Stomach smooth muscle (tissue), 2 donors: ENCODE measurements around the gene CADPS2.
A peak's percentile ranks its signal among the peaks of the same experiment; 100 is the strongest.

Source experiments
- H3K27ac ChIP-seq: one replicate; pipeline ENCODE4 v1.7.0; 2013; ENCODE audit warnings: mild to moderate bottlenecking, low read length, inconsistent platforms
- H3K27me3 ChIP-seq, 2 donors: one replicate each; pipeline ENCODE4 v1.7.0; 2013; ENCODE audit warnings: low read length in 2 of 2; ENCODE audit not compliant: insufficient read depth in 2 of 2, control insufficient read depth in 1 of 2
- H3K36me3 ChIP-seq, 2 donors: one replicate each; pipeline ENCODE4 v1.7.0; 2013; ENCODE audit warnings: low read length in 2 of 2; ENCODE audit not compliant: control insufficient read depth in 2 of 2, insufficient read depth in 2 of 2
- H3K4me1 ChIP-seq: one replicate; pipeline ENCODE4 v1.7.0; 2013; ENCODE audit warnings: low read length; ENCODE audit not compliant: control insufficient read depth, insufficient read depth
- H3K4me3 ChIP-seq, 2 donors: one replicate each; pipeline ENCODE4 v1.7.0; 2013; ENCODE audit warnings: low read length in 2 of 2
- H3K9ac ChIP-seq, 2 donors: one replicate each; pipeline ENCODE4 v1.7.0; 2013; ENCODE audit warnings: low read length in 2 of 2, mild to moderate bottlenecking in 1 of 2
- H3K9me3 ChIP-seq, 2 donors: one replicate each; pipeline ENCODE4 v1.7.0; 2013; ENCODE audit warnings: low read length in 2 of 2; ENCODE audit not compliant: control insufficient read depth in 2 of 2
- donor health status: healthy.
- donor health status: Pancreatic carcinoma.

The CADPS2 gene

DNA sequence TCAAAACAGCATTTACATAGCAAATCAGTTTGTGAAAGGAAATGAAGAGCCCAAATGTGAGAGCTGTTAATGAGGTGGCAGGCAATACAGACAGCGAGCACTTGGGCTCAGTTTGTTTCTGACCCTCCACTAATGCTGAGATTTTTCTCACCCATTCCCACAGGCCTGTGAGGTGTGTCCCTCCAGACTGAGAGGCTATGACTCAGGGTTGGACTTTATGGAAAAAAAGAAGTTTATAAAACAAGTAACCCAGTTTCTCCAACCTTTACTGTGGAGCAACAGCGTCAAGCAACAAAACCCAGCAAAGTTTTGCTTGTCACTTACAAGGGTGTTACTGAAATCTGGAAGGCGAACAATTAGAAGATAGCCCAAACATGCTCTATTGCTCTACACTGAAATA is 576.8 kb downstream of the CADPS2 start:
- peaks cover 81 to 90% of the 10 kb centered on the region in 2 donors for H3K27me3 ChIP-seq
- H3K4me1 ChIP-seq = peaks cover 27% of the 10 kb centered on the region
- H3K9ac ChIP-seq = no peak overlapping the region
- no peaks in the 10 kb centered on the region for H3K36me3 ChIP-seq
- H3K9me3 ChIP-seq = no peaks in the 10 kb centered on the region
- peak overlapping the region in 1 of 2 donors; percentile 68 for H3K4me3 ChIP-seq
- no peak overlapping the region for H3K27ac ChIP-seq

DNA sequence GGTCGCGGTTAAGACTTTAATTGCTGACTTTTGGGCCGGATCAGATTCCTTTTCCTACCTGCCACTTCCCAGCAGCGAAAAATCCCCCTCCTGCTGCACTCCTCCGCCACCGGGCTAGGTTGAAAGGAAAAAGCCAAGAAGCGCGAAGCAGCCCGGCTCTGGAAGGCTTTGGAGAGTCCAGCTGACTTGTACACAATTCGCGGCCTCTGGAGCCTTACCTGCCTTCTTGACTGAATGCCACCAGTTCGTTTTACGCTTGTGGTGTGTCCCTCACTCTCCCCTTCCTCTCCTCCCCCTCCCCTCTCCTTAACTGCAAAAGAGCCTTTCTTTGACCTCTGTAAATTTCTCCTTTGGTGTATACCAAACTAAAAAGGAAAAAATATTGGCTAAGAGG is 579.0 kb downstream of the CADPS2 start:
- Histone ChIP-seq H3K4me1 (peaks cover 35% of the 10 kb centered on the region), H3K9me3 (peaks cover 0 to 4% of the 10 kb centered on the region in 2 donors), H3K27me3 (peaks cover 87 to 89% of the 10 kb centered on the region in 2 donors), H3K27ac (no peak overlapping the region), H3K9ac (no peak overlapping the region), H3K4me3 (no peak overlapping the region), H3K36me3 (no peaks in the 10 kb centered on the region)

DNA sequence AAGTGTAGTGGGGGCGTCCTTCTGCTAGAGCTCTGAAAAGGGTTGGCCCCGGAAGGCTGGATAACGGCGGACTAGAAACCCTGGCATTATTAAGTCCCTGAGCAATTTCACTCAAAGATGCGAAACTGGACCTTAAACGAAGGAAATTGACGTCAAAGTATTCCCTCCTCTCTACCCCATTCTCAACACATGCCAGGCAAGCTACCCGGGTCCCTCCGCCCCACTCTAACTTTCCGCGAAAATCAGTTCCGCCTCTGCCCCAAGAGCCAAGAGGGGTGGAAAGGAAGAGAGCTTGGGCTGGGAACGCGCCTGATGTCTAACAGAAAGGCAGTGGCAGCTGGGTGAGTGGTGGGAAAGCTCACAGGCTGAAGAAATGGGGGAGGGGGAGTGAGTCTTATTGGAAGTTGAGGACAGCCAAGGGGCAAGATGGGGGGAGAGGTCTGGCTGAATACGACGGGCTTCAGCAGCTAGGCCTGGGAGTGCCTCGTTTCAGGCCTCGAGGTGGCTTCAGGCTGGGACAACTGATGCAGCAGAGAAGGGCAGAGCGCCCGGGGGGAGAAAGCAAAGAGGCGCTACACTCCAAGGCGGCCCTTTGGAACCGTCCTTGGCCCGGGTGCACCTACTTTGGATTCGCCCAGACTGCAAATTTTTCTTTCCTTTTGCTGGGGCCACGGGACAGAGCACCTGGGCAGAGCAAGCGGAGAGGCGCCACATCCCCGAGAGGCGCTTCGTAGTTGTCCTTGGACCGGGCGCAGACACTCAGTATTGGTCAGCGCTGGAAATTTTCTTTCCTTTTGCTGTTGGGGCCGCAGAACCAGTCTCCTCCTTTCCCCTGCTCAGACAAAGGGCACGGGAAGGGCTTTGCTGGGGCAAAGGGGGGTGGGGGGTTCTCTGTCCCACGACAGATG is 579.7 kb downstream of the CADPS2 start:
- no peaks in the 10 kb centered on the region for H3K36me3 ChIP-seq
- H3K9ac ChIP-seq = no peak overlapping the region
- peaks cover 0 to 4% of the 10 kb centered on the region in 2 donors for H3K9me3 ChIP-seq
- H3K4me1 ChIP-seq = peaks cover 32% of the 10 kb centered on the region
- H3K4me3 ChIP-seq = peak overlapping the region in 1 of 2 donors; percentile 57
- H3K27me3 ChIP-seq = peaks cover 89% of the 10 kb centered on the region in 2 donors
- H3K27ac ChIP-seq = no peak overlapping the region

DNA sequence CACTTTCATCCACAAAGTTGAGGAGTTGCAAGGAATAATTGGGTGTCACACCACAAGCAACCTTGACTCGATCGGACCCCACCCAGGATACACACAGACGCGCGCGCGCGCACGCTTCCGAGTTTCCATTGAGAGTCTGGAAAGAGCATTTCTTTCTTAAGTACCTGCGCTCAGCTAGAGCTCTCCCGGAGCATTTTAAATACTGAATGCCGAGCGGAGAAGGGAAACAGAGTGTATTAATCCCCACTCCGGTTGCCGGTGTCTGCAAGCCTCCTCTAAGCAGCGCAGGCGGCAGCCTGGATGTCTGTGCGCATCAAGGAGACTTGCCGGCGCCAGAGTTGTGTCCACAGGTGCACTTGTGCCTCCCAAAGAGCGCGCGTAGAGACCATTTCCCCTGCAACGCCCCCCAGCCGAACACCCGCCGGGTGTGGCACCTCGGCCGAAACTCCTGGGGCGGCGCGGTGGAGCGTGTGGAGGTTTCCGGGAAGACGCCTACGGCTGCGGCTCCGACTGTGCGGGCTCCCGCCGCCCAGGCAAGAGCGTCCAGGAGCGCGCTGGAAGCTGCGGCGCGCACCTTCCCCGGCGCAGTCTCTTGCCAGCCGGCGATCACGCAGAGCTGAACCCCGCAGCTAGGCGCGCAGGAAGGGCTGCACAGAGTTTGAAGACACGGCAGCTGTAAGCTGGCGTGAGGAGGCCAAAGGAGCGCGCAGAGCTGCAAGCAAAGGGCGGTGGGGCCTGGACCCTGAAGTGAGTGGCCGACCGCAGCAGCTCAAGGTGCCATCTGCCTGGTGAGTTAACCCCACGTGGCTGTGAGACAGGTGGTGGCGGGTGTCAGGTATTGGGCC is 580.6 kb downstream of the CADPS2 start:
- Histone ChIP-seq H3K4me3 (peak overlapping the region in 1 of 2 donors; percentile 57), H3K27ac (no peak overlapping the region), H3K27me3 (peaks cover 85 to 89% of the 10 kb centered on the region in 2 donors), H3K9ac (no peak overlapping the region), H3K9me3 (peaks cover 0 to 4% of the 10 kb centered on the region in 2 donors), H3K4me1 (peaks cover 33% of the 10 kb centered on the region), H3K36me3 (no peaks in the 10 kb centered on the region)

- Histone ChIP-seq H3K4me1 (peaks cover 34% of the 10 kb centered on the region), H3K36me3 (no peaks in the 10 kb centered on the region), H3K27ac (no peak overlapping the region), H3K4me3 (peak overlapping the region in 1 of 2 donors; percentile 57), H3K9me3 (peaks cover 0 to 4% of the 10 kb centered on the region in 2 donors), H3K9ac (no peak overlapping the region), H3K27me3 (peaks cover 83 to 89% of the 10 kb centered on the region in 2 donors)
Measured at GRCh38 chr7:122304996-122305421, 581.3 kb downstream of the CADPS2 start.

DNA sequence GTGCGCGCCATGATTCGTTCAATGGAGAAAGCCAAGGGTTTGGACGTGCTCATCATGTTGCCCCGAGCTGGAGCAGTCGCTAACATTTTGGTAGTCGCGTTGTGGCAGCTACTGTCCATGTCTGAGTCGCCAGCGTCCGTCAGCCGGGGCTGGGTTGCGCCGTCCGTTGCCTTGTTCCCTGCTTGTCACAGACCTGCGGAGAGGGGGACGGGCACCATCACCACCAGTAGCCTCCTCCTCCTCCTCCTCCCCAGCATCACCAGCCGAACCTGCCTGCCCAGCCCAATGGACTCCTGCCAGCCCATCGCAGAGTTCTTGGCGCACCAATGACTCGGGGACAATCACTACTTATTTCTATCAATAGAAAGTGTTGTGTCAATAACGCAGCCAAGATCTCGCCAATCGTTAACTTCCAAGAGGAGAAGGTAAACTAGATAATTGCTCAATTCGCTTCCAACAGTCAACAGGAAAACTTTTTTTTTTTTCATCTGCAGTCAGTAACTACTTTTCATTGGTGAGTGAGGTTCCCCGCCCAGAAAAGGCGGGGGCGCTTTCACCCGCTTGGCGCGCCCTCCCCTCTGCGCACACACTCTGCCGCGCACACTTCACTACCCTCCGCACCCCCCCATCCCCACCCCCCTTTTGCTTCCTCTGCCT is 581.8 kb downstream of the CADPS2 start, which contains the start of gene FEZF1:
FEZF1 (minus strand) TSS at position 432 of the 657 bp plus-strand sequence; CDS start at position 119, 313 bp downstream.
- Histone ChIP-seq H3K4me3 (peak within 1 kb of the TSS; percentile 5 to 57), H3K4me1 (peaks cover 39% of the 10 kb centered on the region), H3K9me3 (peaks cover 0 to 4% of the 10 kb centered on the region in 2 donors), H3K27ac (no peak within 1 kb of the TSS), H3K27me3 (peaks cover 84 to 89% of the 10 kb centered on the region in 2 donors), H3K36me3 (no peaks in the 10 kb centered on the region), H3K9ac (no peak within 1 kb of the TSS)

DNA sequence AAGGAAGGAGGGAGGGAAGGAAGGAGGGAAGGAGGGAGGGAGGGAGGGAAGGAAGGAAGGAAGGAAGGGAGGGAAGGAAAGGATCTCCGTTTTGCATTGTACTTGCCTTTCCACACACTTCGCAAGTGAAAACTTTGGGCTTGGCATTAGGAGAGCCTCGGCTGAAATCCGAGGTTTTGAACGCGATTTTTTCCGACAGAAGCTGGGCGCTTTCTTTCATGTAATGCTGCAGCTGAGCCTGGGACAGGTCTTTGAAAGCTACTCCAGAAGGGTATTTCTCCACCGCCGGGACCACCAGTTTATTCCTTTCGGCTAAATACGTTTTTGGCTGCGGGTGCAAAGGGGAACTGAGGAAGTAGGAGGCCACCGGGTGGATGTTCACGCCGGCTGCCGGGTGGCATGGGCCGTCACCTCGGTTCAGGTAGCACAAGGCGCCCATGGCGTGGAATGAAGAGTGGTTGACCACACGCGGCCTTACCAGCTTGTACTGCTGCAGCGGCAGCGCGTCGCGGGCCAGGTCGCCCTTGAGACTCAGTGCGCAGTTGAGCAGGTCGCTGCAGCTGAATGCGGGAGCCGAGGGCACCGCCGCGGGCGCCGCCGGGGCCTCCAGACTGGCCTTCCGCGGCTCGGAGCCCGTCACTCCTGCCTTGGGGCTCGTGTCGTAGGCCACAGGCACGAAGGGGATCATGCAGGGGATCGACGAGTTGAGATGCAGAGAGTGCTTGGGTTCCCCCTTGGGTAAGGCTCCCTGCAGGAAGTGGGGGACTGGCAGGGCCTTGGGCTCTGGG is 582.5 kb downstream of the CADPS2 start:
- Histone ChIP-seq H3K27ac (no peak overlapping the region), H3K27me3 (peaks cover 81 to 86% of the 10 kb centered on the region in 2 donors), H3K9me3 (peaks cover 0 to 4% of the 10 kb centered on the region in 2 donors), H3K4me3 (peak overlapping the region; percentile 5 to 22), H3K4me1 (peaks cover 39% of the 10 kb centered on the region), H3K9ac (no peak overlapping the region), H3K36me3 (no peaks in the 10 kb centered on the region)

- peaks cover 0 to 4% of the 10 kb centered on the region in 2 donors for H3K9me3 ChIP-seq
- H3K9ac ChIP-seq = no peak overlapping the region
- peaks cover 74 to 87% of the 10 kb centered on the region in 2 donors for H3K27me3 ChIP-seq
- no peak overlapping the region for H3K27ac ChIP-seq
- H3K4me1 ChIP-seq = peaks cover 39% of the 10 kb centered on the region
- H3K36me3 ChIP-seq = no peaks in the 10 kb centered on the region
- no peak overlapping the region for H3K4me3 ChIP-seq
Measured at GRCh38 chr7:122302761-122303530, 583.3 kb downstream of the CADPS2 start.
